ENCODE measurements around the gene IQGAP1.
"Not testable (repeated sequence)": the region's sequence is repeated elsewhere in the genome, so short reads cannot be mapped to it uniquely, and the experiment has no call there.

Gene IQGAP1

DNA sequence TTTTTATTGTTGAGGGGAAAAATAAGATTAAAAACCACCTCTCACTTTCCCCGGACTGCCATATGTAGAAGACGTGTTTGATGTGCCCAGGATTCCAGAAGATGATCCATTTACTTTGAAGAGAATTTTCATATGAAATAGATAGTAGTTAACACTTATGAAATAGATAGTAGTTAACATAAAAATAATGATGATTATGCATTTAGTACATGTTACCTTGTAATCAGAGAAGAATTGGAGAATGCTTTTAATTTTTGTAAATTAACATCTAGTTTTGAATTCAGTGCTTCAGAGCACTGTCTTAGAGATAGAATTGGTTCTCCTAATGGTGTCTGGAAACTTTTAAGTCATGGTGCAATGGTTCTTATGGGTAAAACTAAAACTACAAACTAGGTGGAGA, 95.6 kb downstream of the IQGAP1 start:
- no peak for DNase-seq

DNA sequence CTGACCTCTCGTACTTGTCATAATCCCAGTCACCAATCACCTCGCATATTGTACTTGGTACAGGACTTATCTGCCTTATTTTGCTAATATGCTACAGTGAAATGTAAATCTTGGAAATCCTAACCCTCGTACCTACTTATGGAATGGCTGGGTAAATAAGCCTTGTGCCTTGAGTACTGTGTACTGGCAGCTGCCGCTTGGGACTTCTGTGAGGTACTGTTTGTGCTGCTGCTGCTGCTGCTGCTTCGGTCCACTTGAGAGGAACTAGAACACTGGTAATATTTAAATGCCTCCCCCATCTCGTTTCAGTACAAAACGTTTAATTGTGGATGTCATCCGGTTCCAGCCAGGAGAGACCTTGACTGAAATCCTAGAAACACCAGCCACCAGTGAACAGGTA, 99.1 kb downstream of the IQGAP1 start:
- no peak for DNase-seq

DNA sequence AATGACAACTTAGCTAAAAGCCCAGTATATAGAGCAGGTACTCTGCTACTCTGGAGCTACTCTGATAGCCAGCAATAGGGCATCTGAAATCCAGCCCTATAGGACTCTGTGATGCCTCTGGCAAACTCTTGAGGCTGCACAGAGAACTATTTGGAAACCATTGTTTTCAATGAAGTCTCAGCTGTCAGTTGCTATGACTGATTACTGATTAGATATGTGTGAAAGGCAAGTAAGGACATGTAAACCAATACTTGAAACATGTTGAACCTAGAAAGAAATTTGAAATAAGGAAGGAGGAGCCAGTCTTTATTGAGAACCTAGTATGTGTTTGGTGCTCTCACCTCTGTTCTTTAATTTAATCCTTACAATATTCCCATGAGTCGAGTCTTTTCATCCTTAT, 101.5 kb downstream of the IQGAP1 start:
- no peak for DNase-seq

DNA sequence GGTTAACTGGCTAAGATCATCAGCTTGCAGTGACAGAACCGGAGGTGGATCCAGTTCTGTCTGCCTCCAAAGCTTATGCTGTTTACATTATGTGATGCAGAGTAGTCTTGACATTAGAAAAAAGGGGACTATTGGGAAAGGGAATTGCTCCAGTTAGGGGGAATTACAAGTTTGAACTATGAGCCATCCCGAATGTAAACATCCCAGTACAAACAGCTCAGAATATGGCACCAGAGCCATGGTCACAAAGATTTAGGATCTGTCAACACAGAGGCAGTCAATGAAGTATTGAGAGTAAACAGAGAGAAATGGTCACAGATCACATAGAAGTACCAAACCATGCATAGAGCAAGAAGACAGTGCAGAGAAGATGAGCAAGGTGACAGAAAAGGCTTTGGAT, 101.9 kb downstream of the IQGAP1 start:
- DNase-seq: no peak

DNA sequence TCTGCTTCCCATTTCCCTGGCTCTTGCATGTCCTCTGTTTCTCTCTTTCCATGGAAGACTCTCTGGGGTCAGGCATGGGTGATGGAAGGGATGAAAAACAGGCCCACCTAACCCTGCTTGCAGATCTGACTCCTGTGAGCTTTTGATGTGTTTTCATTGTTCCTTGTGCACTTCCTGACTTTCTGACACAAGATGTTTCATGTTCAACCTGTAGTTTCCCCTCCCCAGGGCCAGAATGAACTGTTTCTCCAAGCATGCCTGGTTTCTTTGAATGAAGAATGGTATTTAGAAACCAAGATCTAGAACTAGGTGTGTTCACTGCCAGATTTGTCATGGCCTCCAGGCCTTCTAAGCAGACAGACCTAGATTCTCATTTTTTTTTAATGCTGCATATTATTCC, 105.6 kb downstream of the IQGAP1 start:
- no peak for DNase-seq

DNA sequence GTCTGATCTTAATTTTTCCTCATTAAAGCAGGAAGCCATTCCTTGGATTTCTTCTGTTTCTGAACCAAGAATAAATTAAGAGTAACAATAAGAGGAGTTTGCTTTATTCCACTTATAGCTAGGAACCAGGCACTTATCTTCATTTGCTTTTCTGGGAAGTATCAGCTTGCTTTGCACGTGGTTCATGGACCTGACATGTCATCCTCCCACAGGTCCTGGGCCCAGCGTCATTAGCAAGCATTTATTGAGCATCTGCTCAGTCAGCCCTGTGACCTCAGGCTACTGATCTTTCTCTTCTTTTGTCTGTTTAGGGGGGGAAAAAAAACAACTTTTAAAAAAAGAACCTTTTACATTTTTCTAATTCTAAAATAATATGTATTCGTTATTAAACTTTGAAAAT, 107.0 kb downstream of the IQGAP1 start:
- peak in 1 of 3 donors; percentile 24 for DNase-seq

DNA sequence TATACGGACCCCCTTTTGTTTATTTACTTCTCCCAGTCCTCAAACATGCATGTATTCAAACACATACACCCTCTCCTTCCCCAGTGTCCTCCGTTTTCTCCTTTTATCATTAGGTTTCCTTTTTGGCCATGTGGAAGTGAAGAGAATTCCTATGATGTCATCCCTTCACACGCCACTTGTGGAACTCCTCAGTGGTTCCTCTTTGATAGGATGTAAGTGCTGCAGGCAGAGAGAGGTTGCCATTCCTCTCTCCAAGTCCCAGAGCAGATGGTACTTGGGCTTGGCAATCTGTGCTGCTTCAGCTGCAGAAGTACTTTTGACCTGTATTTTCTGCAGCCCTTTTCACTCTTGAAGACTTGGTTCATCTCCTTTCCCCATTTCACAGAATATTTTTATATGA, 108.7 kb downstream of the IQGAP1 start:
- DNase-seq: peak; percentile 79 to 91 (median 91)

DNA sequence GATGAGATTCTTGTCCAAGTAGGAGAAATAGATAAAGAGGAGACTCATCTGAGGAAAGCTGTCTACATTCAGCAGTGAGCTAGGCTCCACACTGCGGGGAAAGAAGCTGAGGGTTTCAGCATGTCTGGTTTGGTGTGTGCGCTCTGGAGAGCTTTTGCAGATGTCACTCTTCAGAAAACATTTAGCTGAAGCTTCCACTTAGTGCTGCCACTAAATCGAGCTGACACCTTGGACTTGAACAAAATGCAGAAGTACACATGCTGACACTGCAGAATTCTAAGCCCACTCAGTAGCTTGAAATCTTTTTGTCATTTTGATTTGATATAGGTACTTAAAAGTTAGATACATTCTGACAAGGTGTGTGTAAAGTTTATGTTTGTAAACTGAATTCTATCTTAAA, 109.3 kb downstream of the IQGAP1 start:
- DNase-seq: peak; percentile 28 to 47 (median 39)

DNA sequence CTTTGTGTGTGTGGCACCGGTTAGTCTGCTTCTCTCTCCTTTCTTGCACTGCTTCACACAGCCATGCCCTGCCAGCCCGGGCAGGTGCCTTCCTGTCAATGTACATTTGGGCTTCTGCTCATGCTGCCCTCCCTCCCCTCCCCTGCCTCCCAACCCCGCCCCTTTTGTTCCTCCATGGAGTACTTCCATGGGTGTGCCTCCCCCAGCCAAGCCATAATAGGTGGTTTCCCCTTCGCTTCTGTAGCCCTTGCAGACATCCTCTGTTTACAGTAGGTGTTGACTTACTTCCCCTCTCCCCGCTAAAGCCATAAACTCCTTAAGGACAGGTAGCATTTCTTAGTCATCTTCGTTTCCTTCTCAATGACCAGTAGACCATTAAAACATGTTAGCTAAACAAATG, 109.9 kb downstream of the IQGAP1 start:
- DNase-seq: peak in 1 of 3 donors; percentile 28

DNA sequence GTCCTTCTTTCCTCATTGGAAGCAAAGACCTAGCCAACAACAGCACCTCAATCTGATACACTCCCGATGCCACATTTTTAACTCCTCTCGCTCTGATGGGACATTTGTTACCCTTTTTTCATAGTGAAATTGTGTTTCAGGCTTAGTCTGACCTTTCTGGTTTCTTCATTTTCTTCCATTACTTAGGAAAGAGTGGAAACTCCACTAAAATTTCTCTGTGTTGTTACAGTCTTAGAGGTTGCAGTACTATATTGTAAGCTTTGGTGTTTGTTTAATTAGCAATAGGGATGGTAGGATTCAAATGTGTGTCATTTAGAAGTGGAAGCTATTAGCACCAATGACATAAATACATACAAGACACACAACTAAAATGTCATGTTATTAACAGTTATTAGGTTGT, 112.1 kb downstream of the IQGAP1 start:
- DNase-seq: peak in 2 of 3 donors; percentile 58 to 60

DNA sequence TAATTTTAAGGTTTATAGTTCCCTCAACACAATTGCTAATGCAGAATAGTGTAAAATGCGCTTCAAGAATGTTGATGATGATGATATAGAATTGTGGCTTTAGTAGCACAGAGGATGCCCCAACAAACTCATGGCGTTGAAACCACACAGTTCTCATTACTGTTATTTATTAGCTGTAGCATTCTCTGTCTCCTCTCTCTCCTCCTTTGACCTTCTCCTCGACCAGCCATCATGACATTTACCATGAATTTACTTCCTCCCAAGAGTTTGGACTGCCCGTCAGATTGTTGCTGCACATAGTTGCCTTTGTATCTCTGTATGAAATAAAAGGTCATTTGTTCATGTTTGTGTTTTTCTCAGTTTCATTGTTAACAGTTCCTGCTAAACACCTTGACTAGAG, 113.9 kb downstream of the IQGAP1 start:
- DNase-seq: no peak

DNA sequence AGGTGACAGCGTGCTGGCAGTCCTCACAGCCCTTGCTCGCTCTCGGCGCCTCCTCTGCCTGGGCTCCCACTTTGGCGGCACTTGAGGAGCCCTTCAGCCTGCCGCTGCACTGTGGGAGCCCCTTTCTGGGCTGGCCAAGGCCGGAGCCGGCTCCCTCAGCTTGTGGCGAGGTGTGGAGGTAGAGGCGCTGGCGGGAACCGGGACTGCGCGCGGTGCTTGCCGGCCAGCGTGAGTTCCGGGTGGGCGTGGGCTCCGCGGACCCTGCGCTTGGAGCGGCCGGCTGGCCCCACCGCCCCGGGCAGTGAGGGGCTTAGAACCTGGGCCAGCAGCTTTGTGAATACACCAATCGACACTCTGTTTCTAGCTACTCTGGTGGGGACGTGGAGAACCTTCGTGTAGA, 122.7 kb downstream of the IQGAP1 start:
- DNase-seq: not testable (repeated sequence)

DNA sequence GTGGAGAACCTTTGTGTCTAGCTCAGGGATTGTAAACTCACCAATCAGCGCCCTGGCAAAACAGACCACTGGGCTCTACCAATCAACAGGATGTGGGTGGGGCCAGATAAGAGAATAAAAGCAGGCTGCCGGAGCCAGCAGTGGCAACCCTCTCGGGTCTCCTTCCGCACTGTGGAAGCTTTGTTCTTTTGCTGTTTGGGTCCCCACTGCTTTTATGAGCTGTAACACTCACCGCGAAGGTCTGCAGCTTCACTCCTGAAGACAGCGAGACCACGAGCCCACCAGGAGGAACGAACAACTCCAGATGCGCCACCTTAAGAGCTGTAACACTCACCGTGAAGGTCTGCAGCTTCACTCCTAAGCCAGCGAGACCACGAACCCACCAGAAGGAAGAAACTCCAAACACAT, 123.2 kb downstream of the IQGAP1 start:
- not testable (repeated sequence) for DNase-seq

DNA sequence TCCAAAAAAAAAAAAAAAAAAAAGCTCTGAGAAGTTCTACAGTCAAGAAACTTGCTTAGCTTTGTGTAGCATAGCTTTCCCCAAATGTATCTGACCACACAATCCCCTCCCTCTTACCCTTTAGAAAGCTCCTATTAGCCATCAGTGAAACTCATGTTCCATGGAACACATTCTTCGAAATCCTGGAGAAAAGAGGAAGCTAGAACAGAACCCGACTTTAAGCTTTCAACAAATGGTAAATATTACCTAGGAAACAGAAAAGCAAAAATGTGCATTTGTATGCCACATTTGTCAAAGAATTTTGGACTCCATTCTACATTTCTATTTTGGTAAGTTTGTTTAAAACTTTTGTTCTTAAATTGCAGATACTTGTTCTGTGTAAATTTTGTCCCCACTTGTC, 124.2 kb downstream of the IQGAP1 start:
- peak in 2 of 3 donors; percentile 40 to 51 for DNase-seq

DNA sequence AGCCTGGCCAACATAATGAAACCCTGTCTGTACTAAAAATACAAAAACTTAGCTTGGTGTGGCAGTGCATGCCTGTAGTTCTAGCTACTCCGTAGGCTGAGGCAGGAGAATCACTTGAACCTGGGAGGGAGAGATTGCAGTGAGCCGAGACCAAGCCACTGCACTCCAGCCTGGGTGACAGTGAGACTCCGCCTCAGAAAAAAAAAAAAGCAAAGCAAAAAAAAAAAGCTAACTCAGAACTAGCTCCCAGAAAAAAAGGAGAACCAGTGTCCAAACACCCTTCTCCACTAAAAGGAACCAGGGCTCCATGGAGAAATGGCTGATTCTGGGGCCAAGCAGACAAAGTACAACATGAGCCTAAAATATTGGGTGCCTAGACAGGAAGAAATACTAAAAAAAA, 124.9 kb downstream of the IQGAP1 start:
- DNase-seq: peak; percentile 58 to 71 (median 68)

DNA sequence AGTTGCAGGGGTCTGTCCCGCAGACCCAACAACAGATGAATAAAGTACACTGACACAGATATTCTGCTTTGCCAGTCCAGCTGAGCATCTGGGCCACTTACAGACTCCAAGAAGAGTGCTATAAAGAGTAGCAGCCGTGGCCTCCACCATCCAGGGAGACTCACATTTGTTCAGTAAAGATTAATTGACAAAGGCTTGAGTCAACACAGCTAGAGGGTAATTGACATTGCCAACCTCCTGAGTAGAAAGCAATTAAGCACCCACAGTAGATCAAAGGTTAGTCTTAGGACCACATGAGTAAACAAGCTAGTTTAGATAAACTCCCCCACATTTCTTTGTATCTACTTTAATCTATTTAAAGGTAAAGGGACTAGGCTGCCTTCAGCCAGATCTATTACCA, 125.4 kb downstream of the IQGAP1 start:
- no peak for DNase-seq

DNA sequence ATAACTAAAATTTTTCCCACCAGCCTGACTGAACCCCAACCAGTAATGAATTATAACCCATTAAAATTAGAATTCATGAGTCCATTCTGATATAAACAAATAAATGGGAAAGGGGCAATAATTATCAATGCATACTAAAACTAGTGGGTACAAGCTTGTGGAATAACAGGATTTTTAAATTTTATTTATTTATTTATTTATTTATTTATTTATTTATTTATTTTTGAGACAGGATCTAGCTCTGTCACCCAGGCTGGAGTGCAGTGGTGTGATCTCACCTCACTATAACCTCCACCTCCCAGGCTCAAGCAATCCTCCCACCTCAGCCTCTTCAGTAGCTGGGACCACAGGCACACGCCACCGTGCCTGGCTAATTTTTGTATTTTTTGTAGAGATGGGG, 125.9 kb downstream of the IQGAP1 start:
- not testable (repeated sequence) for DNase-seq

DNA sequence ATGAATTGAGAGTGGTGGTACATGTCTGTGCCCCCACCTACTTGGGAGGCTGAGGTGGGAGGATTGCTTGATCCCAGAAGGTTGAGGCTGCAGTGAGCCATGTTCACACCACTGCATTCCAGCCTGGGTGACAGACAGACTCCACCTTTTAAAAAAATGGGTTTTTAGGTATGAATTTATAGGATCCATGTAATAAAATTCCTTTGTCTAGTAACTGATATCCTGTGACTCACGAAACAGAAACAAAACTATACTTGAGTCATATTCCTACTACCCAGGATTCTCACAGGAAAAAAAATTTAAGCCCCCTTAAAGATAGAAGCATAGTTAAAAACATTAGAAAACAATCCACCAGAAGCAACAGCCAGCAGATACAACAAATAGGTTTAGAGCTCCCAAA, 131.6 kb downstream of the IQGAP1 start:
- no peak for DNase-seq

DNA sequence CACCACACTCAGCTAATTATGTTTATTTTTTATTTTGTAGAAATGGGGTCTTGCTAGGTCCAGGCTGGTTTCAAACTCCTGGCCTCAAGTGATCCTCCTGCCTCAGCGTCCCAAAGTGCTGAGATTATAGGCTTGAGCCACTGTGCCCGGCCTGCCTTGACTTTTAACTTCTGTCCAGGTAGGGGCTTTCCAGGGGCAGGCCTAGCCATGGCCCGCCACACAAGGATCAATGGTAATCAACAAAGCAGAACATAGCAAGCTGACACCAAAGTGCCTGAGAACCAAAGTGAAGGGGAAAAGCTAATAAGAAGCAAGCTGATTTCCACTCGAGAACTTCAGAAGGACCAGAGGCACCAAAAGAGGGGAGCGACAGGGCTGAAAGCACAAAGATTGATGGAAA, 132.3 kb downstream of the IQGAP1 start:
- DNase-seq: no peak

DNA sequence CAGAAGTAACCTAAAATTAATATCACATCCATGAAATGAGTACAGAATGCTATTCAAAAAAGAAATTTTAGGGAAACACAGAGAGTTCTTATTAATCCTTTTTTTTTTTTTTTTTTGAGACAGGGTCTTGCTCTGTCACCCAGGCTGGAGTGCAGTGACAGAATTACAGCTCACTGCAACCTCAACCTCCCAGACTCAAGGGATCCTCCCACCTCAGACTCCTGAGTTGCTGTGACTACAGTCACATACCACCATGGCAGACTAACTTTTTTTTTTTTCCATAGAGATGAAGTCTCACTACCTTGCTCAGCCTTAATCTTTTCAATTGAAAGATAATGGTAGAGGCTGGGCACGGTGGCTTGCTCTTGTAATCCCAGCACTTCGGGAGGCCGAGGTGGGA, 135.3 kb downstream of the IQGAP1 start:
- DNase-seq: no peak

DNA sequence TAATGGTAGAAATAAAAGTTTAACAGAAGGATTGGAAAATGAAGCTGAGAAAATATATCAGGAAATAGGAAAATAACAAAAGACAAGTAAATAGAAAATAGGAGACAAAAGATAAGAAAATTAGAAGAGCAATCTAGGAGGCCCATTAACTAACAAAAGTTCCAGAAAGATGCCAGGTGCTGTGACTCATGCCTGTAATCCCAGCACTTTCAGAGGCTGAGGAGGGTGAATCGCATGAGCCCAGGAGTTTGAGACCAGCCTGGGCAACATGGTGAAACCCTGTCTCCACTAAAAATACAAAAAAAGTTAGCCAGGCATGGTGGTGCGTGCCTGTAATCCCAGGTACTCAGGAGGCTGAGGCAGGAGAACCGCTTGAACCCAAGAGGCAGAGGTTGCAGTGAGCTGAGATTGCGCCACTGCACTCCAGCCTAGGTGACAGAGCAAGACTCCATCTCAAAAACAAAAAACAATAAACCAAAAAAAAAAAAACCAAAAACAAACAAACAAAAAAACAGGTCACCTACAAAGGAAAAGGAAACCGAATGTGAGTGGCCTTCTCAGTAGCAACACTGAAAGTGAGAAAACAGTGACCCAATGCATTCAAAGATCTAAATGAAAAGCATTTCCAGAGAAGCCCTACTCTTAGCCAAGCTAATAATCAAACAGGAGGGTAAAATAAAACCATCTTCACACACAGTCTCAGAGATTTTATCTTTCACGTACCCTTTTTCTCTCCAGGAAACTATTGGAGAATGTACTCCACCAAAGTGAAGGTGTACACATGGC, 136.2 kb downstream of the IQGAP1 start:
- DNase-seq: not testable (repeated sequence)

DNA sequence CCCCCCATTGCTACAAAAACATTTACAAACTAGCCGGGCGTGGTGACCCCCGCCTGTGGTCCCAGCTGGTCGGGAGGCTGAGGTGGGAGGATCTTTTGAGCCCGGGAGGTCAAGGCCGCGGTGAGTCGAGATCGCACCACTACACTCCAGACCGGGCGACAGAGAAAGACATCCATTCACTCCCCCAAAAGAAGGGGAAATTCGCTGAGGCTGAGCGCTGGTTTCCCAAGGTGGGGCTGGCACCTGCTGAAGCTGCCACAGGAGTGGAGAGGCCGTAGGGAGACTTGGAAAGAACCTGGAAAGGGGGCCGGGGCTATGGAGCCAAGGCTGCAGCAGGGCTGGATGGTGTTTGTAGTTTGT, 140.9 kb downstream of the IQGAP1 start:
- DNase-seq: no peak

DNA sequence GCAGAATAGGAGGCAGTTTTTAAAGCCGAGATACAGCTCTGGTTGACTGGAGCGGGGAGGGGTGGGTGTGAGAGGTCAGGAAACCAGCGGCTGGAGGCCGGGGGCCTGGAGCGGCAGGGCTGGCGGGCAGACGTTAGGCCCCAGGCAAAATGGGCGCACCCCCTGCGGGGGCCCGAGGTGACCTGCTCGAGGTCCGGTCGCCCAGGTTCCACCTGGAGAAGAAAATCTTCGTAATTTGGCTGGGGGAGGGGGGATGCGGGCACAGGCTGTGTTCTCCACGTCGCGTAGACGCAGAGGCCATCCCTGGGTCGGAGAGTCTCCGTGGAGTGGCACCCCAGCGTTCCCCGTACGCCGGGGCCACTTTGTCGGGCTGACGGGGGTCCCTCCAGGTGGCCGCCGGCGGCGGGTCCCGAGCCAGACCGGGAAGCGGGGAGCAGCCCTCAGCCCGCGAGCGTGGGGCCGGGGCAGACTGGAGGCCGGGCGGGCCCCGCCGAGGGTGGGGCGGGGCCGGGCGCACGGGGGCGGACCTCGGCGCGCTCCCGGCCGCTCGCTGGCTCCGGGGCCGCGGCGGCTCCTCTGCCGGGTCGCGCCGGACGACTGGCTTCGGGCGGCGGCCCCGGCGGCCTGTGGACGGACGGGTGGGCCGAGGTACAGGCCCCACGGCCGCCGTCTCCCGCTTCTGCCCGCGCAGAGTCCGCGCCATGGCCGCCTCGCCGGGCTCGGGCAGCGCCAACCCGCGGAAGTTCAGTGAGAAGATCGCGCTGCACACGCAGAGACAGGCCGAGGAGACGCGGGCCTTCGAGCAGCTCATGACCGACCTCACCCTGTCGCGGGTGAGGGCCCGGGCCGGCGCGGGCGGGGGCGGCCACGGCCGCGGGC, 141.6 kb downstream of the IQGAP1 start, which contains the start of gene CRTC3:
CRTC3 (plus strand) TSS at position 553 of the 879 bp plus-strand sequence; CDS start at position 702, 149 bp downstream.
- peak; percentile 65 to 89 (median 76) for DNase-seq
